HuH-7 (cell line): ENCODE results near the gene HMOX1.

Experiments used
- DNase-seq: peaks from one replicate; pipeline ENCODE4 v3.0.0; 2011; ENCODE audit warnings: low spot score

Gene HMOX1

DNA sequence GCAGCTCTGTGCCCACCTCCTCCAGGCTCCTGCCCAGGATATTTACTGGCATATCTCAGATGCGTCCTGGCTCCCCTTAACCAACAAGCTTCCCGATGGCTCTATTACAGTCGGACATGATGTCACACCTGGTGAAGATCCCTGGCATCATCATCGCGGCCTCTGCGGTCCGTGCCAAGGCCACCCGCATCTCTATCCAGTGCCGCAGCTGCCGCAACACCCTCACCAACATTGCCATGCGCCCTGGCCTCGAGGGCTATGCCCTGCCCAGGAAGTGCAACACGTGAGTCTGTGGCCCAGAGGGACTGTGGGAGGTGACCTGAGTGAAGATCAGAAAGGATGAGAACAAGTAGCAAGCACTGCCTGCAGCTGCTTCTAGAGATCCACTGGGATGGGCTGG lies 25.5 kb downstream of the HMOX1 start:
- no peak for DNase-seq

GRCh38 chr22:35407362-35407761 lies 26.5 kb downstream of the HMOX1 start:
- DNase-seq: no peak

DNA sequence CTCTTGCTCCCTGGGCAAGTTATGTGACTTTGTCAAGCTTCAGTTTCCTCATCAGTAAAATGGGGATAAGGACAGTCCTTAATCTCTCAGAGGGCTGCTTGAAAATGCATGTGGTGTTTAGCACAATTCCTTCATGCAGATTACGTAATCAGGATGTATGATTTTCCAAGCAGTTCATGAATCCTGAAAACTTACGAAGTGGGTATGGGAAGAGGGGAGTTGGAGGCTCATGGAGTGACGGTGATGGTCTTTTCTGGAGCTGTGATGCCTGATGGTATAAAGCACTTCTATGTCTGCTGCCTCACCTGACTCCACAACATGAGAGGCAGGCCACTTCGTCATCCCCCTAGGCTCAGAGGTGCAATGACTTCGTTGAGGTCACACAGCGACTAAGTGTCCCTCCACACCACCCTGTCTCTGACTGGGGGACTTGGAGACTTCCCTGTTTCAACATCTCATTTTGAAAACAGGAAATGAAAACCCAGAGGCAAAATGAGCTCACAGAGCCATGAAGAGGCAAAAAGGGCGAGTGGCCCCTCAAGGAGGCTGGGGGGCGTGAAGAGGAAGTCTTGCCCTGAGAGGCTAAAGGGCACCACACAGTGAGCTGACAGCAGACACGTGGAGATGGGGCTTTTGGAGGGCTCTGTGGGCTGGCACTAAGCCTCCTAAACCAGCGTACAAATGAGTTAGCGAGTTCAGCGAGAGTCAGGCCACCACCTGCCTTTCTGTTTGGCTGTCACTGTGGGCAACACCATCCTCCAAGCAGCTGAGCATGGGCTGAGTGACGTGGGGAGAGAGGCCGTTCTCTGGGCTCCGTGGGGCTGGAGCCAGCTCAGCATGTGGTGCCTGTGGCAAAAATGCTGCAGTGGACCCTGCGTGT lies 29.1 kb downstream of the HMOX1 start:
- no peak for DNase-seq

DNA sequence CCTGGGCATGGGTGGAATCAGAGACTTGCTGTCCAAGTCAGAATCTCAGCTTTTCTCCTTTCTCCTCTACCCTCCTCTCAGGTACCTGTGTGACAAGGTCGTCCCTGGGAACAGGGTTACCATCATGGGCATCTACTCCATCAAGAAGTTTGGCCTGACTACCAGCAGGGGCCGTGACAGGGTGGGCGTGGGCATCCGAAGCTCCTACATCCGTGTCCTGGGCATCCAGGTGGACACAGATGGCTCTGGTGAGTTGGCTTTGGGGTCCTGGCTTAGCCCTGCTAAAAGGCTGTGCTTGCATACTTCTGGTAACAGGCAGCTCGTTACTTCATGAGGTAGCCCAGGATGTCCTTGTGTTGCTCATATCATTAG lies 29.8 kb downstream of the HMOX1 start:
- DNase-seq: no peak

- DNase-seq: no peak
Measured at GRCh38 chr22:35411102-35411501, 30.2 kb downstream of the HMOX1 start.

DNA sequence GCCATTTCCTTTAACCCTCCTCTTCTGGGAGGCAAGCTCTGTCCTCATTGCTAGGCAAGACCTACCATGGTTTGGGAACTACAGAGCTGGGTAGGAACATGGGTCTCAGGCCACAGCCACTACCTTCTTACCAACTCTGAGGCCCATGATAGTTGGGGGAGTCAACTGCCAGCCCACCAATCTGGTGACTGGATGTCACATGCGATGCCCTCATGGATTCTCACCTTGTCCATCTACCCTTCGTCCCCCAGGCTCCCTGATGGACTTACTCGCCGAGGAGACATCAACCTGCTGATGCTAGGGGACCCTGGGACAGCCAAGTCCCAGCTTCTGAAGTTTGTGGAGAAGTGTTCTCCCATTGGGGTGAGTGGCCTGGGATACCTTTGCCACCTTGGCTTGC lies 32.7 kb downstream of the HMOX1 start:
- no peak for DNase-seq

DNA sequence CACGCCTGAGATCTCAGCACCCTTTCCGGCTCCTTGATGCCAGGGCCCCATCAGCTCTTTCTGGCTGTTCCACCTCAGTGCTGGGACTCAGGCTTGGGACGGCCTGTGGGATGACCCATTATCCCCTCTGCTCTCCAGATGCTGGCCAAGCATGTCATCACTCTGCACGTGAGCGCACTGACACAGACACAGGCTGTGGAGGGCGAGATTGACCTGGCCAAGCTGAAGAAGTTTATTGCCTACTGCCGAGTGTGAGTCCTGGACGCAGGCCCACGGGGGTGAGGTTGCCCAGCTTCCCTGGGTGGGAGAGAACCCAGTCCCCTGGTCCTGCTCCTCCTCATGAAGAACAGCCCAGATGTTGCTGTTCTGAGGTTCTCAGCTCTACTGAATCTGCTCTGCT lies 36.7 kb downstream of the HMOX1 start:
- DNase-seq: no peak

GRCh38 chr22:35418088-35418487 lies 37.2 kb downstream of the HMOX1 start:
- DNase-seq: no peak

- no peak for DNase-seq
Measured at GRCh38 chr22:35418731-35419130, 37.8 kb downstream of the HMOX1 start.

GRCh38 chr22:35419756-35420155 lies 38.9 kb downstream of the HMOX1 start:
- DNase-seq: no peak

DNA sequence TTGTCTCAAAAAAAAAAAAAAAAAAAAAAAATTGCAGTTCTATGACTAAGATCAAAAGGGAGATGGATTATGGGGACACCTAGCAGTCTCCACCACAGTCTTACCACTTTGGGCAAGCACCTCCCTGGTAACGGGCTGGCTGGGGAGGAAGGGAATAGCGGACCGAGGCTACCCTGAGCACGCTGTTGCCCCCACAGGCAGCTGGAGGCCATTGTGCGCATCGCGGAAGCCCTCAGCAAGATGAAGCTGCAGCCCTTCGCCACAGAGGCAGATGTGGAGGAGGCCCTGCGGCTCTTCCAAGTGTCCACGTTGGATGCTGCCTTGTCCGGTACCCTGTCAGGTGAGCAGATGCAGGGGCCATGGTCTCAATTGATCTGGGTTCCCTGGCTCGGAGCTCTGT lies 40.2 kb downstream of the HMOX1 start:
- DNase-seq: no peak

- DNase-seq: no peak
Measured at GRCh38 chr22:35422145-35422544, 41.2 kb downstream of the HMOX1 start.

DNA sequence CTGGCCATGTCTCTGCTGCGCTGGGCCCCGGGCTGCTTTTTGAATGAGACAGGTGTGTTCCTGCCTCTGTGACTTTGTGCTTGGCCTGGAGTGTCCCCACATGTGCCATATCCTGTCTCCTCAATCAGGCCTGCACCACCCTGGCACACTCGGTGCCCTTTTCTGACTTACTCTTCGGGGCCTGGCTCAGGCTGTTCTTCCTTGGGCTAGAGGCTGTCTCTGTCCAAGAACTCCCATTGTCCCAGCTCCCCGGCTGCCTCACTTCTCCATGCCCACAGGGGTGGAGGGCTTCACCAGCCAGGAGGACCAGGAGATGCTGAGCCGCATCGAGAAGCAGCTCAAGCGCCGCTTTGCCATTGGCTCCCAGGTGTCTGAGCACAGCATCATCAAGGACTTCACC lies 42.0 kb downstream of the HMOX1 start:
- DNase-seq: no peak

- DNase-seq: no peak
Measured at GRCh38 chr22:35424081-35424480, 43.2 kb downstream of the HMOX1 start.

- DNase-seq: no peak
Measured at GRCh38 chr22:35424761-35425160, 43.9 kb downstream of the HMOX1 start.

GRCh38 chr22:35425546-35425945 lies 44.6 kb downstream of the HMOX1 start:
- DNase-seq: no peak

DNA sequence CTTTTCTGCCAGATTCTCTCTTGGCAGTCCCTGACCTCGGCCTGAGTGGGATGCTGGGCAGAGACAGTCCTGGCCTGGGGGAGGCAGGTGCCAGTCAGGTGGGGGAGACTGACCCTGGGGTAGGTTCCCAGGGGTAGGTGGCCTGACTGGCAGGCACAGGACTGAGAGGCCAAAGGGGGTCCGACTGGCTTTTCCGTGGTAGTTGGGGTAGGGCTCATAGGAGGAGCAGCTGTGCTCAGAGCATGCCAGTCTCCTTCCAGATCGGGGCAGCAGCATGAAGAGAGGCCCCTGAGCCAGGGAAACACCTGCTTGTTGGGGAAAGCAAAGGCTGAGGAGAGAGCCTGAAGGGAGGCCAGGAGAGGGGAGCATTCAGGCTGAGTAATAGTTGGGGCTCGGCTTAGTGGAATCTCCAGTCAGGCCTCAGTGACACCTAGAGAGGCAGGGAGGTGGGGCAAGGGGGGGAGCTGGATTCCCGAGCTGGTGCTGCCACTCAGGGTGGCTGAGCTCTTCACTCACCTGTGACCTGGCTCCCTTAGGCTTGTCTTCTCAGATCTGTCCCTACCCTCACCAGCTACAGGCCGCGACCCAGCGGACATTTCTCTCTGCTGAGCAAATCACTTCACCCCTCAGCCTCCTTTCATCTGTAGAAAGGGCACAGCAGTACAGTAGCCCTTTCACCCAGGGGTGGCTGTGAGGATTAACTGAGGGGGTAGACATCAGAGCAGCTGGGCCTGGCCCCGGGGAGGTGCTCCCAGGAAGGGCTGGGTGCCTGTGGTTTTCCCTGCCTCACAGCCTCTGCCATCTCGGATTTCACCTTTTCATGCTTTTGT lies 45.3 kb downstream of the HMOX1 start:
- DNase-seq: no peak

- DNase-seq: no peak
Measured at GRCh38 chr22:35426801-35427140, 45.9 kb downstream of the HMOX1 start.

DNA sequence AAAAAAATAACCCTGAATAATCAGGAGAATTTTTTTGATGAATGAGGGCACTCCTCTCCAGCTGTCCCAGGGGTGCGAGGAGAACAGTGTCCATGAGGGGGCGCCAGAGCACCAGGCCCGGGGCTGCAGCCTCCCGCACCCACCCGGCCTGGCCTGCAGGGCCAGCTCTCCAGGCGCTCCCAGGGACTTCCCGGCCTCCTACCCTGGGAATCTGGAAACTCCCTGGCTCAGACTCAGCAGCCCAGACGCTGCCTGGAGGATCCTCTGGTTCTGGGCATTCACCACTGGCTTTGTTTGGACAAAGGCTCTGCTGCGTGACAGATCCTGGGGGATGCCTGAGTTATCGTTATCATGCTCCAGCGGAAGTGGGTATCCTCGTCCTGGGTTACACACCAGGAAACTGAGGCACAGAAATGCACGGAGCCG lies 50.0 kb downstream of the HMOX1 start:
- peak; percentile 91 for DNase-seq

- DNase-seq: no peak
Measured at GRCh38 chr22:35431483-35432227, 50.8 kb downstream of the HMOX1 start.

GRCh38 chr22:35432228-35432905 lies 51.5 kb downstream of the HMOX1 start:
- no peak for DNase-seq

GRCh38 chr22:35434061-35434710 lies 53.3 kb downstream of the HMOX1 start:
- DNase-seq: no peak
